ENCODE data around the gene CYB561D2. TPM values are rescaled to one million over a fixed set of nuclear protein-coding genes. Genes with fewer than 3 reads are reported as not detected.

CYB561D2 gene
- total RNA-seq, 1 experiment from 2014 or later = 20.0 TPM

DNA sequence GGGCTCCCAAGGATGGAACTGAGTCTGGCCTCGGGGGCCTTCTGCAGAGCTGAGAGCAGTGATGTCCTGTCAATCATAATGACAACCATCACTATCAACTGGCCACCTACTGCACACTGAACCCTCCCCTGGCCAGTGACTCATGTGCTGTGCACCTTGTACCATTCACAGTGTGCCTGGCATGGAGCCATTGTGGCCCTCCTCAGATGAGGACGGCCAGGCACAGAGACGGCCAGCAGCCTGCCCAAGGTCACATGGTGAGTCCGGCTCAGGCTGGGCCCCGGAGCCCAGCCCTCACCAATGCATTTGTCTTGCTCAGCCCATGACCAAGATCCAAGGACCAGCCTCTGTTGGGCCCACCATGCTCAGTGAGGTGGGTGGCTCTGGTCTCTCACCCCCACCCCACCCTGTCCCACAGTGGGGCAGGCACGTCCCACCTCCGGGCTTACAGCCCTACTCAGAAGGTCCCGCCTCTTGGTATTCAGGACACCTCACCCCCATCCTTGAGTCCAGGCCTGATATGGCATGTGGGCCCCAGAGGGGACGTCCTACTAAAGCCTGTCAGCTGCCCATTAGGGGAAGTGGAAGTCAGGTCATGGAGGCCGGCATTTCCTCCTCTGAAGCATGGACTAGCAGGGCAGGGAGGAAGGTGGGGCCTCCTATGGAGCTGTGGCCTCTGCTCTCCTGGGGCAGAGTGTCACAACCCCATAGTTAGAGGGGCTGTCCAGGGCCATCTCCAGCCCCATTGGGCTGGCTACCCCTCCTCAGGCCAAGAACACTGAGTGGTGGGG is 44.6 kb downstream of the CYB561D2 start:
- Histone ChIP-seq H3K27me3 (ENCODE audit: control insufficient read depth, insufficient read depth, low read length) (no peaks in the 10 kb centered on the region), H3K36me3 (replicated peaks; ENCODE audit: control insufficient read depth, insufficient read depth, low read length) (no peaks in the 10 kb centered on the region), H3K4me3 (ENCODE audit: insufficient read depth, low read depth, low read length) (no peak overlapping the region)
- no peak for DNase-seq

DNA sequence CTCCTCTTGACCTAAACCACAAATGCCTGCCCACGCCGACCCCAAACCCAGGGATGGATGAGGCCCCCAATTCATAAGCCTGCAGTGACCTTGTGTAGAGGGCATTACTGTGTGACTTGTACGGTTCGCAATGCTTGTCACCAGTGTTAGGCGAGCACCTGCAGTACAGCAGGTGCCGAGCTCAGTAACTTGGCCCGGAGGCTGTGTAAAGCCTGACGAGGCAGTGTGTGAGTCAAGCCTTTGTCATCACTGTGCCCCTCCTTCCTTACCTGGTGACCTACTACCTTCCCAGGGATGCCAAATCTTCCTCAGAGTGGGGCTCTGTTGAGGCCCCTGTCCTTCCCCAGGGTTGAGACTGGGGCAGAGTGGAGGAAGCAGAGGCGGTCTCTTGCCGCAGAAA is 45.8 kb downstream of the CYB561D2 start:
- Histone ChIP-seq H3K36me3 (replicated peaks; ENCODE audit: control insufficient read depth, insufficient read depth, low read length) (no peaks in the 10 kb centered on the region), H3K27me3 (ENCODE audit: control insufficient read depth, insufficient read depth, low read length) (no peaks in the 10 kb centered on the region), H3K4me3 (ENCODE audit: insufficient read depth, low read depth, low read length) (no peak overlapping the region)
- no peak for DNase-seq

DNA sequence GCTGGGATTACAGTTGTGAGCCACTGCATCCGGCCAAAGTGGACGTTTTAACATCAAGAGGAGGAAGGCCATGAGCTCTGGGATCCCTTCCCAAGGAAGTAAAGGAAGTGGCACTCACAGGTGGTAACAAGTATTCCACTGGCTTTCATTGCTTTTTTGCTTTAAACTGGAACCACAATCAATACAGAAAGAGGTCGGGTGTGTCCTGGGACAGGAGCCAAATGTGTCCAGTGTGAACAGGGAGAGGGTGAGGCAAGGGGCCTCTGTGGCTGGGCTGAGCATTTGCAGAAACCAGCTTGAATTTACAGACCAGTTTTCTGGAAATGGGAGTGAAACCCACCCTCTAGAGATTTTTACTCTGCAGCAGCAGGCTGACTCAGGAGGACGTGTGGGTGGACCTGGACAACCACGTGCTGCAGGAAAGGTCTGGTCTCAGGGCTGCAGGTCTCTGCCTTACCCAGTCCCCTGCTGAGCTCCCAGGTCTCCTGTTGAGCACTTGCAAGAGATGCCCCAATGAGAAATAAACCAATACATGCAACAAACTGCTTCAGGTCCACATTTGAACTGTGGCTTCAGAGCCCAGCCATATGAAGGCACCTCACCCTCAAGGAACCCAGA is 51.4 kb downstream of the CYB561D2 start:
- Histone ChIP-seq H3K4me3 (ENCODE audit: insufficient read depth, low read depth, low read length) (no peak overlapping the region), H3K27me3 (ENCODE audit: control insufficient read depth, insufficient read depth, low read length) (no peaks in the 10 kb centered on the region), H3K36me3 (replicated peaks; ENCODE audit: control insufficient read depth, insufficient read depth, low read length) (no peaks in the 10 kb centered on the region)
- DNase-seq = no peak

Other genes starting within 250 kb of the CYB561D2 start
- 40.5 and 44.5 TPM in 2 replicates for gene SEMA3F, start 195.5 kb upstream of the CYB561D2 start, total RNA-seq (2014; rRNA removed; shearing (Covaris generic))
- gene GNAT1, start 159.3 kb upstream of the CYB561D2 start, total RNA-seq (2014; rRNA removed; shearing (Covaris generic)) = not detected in 2 replicates
- 0.21 and 0.22 TPM in 2 replicates for gene SLC38A3, start 145.6 kb upstream of the CYB561D2 start, total RNA-seq (2014; rRNA removed; shearing (Covaris generic))
- gene GNAI2, start 114.7 kb upstream of the CYB561D2 start, total RNA-seq (2014; rRNA removed; shearing (Covaris generic)) = 204 and 246 TPM in 2 replicates
- 2.8 and 4.4 TPM in 2 replicates for gene SEMA3B, start 81.7 kb upstream of the CYB561D2 start, total RNA-seq (2014; rRNA removed; shearing (Covaris generic))
- gene LSMEM2, start 71.8 kb upstream of the CYB561D2 start, total RNA-seq (2014; rRNA removed; shearing (Covaris generic)) = 0.07 and 1.2 TPM in 2 replicates
- 118 and 146 TPM in 2 replicates for gene IFRD2, start 58.4 kb upstream of the CYB561D2 start, total RNA-seq (2014; rRNA removed; shearing (Covaris generic))
- 3.5 and 5.7 TPM in 2 replicates for gene HYAL3, start 51.5 kb upstream of the CYB561D2 start, total RNA-seq (2014; rRNA removed; shearing (Covaris generic))
- gene NAA80, start 51.5 kb upstream of the CYB561D2 start, total RNA-seq (2014; rRNA removed; shearing (Covaris generic)) = 23.7 and 28.3 TPM in 2 replicates
- gene HYAL1, start 47.3 kb upstream of the CYB561D2 start, total RNA-seq (2014; rRNA removed; shearing (Covaris generic)) = 5.4 and 8.2 TPM in 2 replicates
- 122 TPM in 2 replicates for gene HYAL2, start 28.1 kb upstream of the CYB561D2 start, total RNA-seq (2014; rRNA removed; shearing (Covaris generic))
- 36.3 and 42.1 TPM in 2 replicates for gene TUSC2, start 22.6 kb upstream of the CYB561D2 start, total RNA-seq (2014; rRNA removed; shearing (Covaris generic))
- gene RASSF1, start 10.0 kb upstream of the CYB561D2 start, total RNA-seq (2014; rRNA removed; shearing (Covaris generic)) = 11.4 and 16.7 TPM in 2 replicates
- 1.1 and 1.3 TPM in 2 replicates for gene ZMYND10, start 5.1 kb upstream of the CYB561D2 start, total RNA-seq (2014; rRNA removed; shearing (Covaris generic))
- 41.1 and 41.6 TPM in 2 replicates for gene NPRL2, start 87 bp upstream of the CYB561D2 start, total RNA-seq (2014; rRNA removed; shearing (Covaris generic))
- 33.1 and 38.7 TPM in 2 replicates for gene TMEM115, start 8.7 kb downstream of the CYB561D2 start, total RNA-seq (2014; rRNA removed; shearing (Covaris generic))
- 5.5 and 5.9 TPM in 2 replicates for gene CACNA2D2, start 152.8 kb downstream of the CYB561D2 start, total RNA-seq (2014; rRNA removed; shearing (Covaris generic))
- gene C3orf18, start 216.9 kb downstream of the CYB561D2 start, total RNA-seq (2014; rRNA removed; shearing (Covaris generic)) = 12.5 and 19.3 TPM in 2 replicates
- gene HEMK1, start 218.7 kb downstream of the CYB561D2 start, total RNA-seq (2014; rRNA removed; shearing (Covaris generic)) = 15.5 and 19.0 TPM in 2 replicates

Measured in H7 (cell line).